BLaER1 (cell line): ENCODE data around the gene KRT13.

Experiments
- H3K27ac ChIP-seq: shearing (Covaris generic); formaldehyde crosslinking; 2 replicates; pipeline ENCODE4 v1.8.1; 2022
- H3K27me3 ChIP-seq: shearing (Covaris generic); formaldehyde crosslinking; 2 replicates; pipeline ENCODE4 v1.8.1; 2022
- H3K36me3 ChIP-seq: shearing (Covaris generic); formaldehyde crosslinking; 2 replicates; pipeline ENCODE4 v1.8.1; 2022
- H3K4me1 ChIP-seq: shearing (Covaris generic); formaldehyde crosslinking; 2 replicates; pipeline ENCODE4 v1.8.1; 2022
- H3K4me2 ChIP-seq: shearing (Covaris generic); formaldehyde crosslinking; 2 replicates; pipeline ENCODE4 v1.8.1; 2022
- H3K4me3 ChIP-seq: shearing (Covaris generic); formaldehyde crosslinking; 2 replicates; pipeline ENCODE4 v1.8.1; 2022
- H3K9ac ChIP-seq: shearing (Covaris generic); formaldehyde crosslinking; 2 replicates; pipeline ENCODE4 v1.8.1; 2022
- H3K9me3 ChIP-seq: shearing (Covaris generic); formaldehyde crosslinking; 2 replicates; pipeline ENCODE4 v1.8.1; 2022
- H4K20me1 ChIP-seq: shearing (Covaris generic); formaldehyde crosslinking; 2 replicates; pipeline ENCODE4 v1.8.1; 2022
- Cebpa-rat ChIP-seq: shearing (Covaris generic); IDR thresholded peaks from 2 replicates; pipeline ENCODE4 v1.8.1; 2022

The KRT13 gene

GRCh38 chr17:41510251-41511065 lies 5.0 kb upstream of the KRT13 start:
- no peak for TF ChIP-seq Cebpa-rat
- Histone ChIP-seq H4K20me1 (no peaks in the 10 kb centered on the region), H3K9me3 (no peaks in the 10 kb centered on the region), H3K27me3 (no peaks in the 10 kb centered on the region), H3K9ac (no peak overlapping the region), H3K4me3 (no peak overlapping the region), H3K27ac (no peak overlapping the region), H3K4me2 (no peak overlapping the region), H3K36me3 (no peaks in the 10 kb centered on the region), H3K4me1 (no peaks in the 10 kb centered on the region)

- H4K20me1 ChIP-seq: no peaks in the 10 kb centered on the region
- no peak overlapping the region for H3K4me2 ChIP-seq
- H3K9me3 ChIP-seq: no peaks in the 10 kb centered on the region
- no peaks in the 10 kb centered on the region for H3K36me3 ChIP-seq
- no peak overlapping the region for H3K27ac ChIP-seq
- no peaks in the 10 kb centered on the region for H3K4me1 ChIP-seq
- no peak for TF ChIP-seq Cebpa-rat
- H3K4me3 ChIP-seq: no peak overlapping the region
- no peaks in the 10 kb centered on the region for H3K27me3 ChIP-seq
- no peak overlapping the region for H3K9ac ChIP-seq
Measured at GRCh38 chr17:41507315-41507880, 2.0 kb upstream of the KRT13 start.

GRCh38 chr17:41505809-41506767 lies 676 bp upstream of the KRT13 start:
- no peaks in the 10 kb centered on the region for H3K9me3 ChIP-seq
- no peak overlapping the region for H3K4me2 ChIP-seq
- no peak overlapping the region for H3K27ac ChIP-seq
- no peak overlapping the region for H3K4me3 ChIP-seq
- no peaks in the 10 kb centered on the region for H3K27me3 ChIP-seq
- no peaks in the 10 kb centered on the region for H3K36me3 ChIP-seq
- no peaks in the 10 kb centered on the region for H4K20me1 ChIP-seq
- H3K4me1 ChIP-seq: peaks cover 7% of the 10 kb centered on the region
- H3K9ac ChIP-seq: no peak overlapping the region
- TF ChIP-seq Cebpa-rat: no peak

GRCh38 chr17:41504246-41504977 lies 1.0 kb downstream of the KRT13 start:
- Histone ChIP-seq H3K9ac (no peak overlapping the region), H4K20me1 (no peaks in the 10 kb centered on the region), H3K4me3 (no peak overlapping the region), H3K4me1 (peaks cover 7% of the 10 kb centered on the region), H3K36me3 (no peaks in the 10 kb centered on the region), H3K27me3 (no peaks in the 10 kb centered on the region), H3K27ac (no peak overlapping the region), H3K9me3 (no peaks in the 10 kb centered on the region), H3K4me2 (no peak overlapping the region)
- TF ChIP-seq Cebpa-rat: no peak

GRCh38 chr17:41503202-41503601 lies 2.2 kb downstream of the KRT13 start:
- Histone ChIP-seq H3K9ac (no peak overlapping the region), H3K27me3 (no peaks in the 10 kb centered on the region), H3K4me1 (peaks cover 7% of the 10 kb centered on the region), H3K4me3 (no peak overlapping the region), H3K9me3 (no peaks in the 10 kb centered on the region), H3K27ac (no peak overlapping the region), H3K36me3 (no peaks in the 10 kb centered on the region), H4K20me1 (no peaks in the 10 kb centered on the region), H3K4me2 (no peak overlapping the region)
- TF ChIP-seq Cebpa-rat: no peak

- Histone ChIP-seq H3K4me3 (no peak overlapping the region), H3K4me1 (peaks cover 24% of the 10 kb centered on the region), H3K9ac (no peak overlapping the region), H3K9me3 (no peaks in the 10 kb centered on the region), H3K27me3 (no peaks in the 10 kb centered on the region), H3K36me3 (no peaks in the 10 kb centered on the region), H3K4me2 (no peak overlapping the region), H4K20me1 (no peaks in the 10 kb centered on the region), H3K27ac (no peak overlapping the region)
- TF ChIP-seq Cebpa-rat: no peak
Measured at GRCh38 chr17:41500131-41500911, 5.1 kb downstream of the KRT13 start.

GRCh38 chr17:41499714-41500113 lies 5.7 kb downstream of the KRT13 start:
- no peaks in the 10 kb centered on the region for H4K20me1 ChIP-seq
- H3K27me3 ChIP-seq: no peaks in the 10 kb centered on the region
- peaks cover 24% of the 10 kb centered on the region for H3K4me1 ChIP-seq
- H3K4me2 ChIP-seq: no peak overlapping the region
- TF ChIP-seq Cebpa-rat: no peak
- no peaks in the 10 kb centered on the region for H3K36me3 ChIP-seq
- no peaks in the 10 kb centered on the region for H3K9me3 ChIP-seq
- H3K9ac ChIP-seq: no peak overlapping the region
- H3K27ac ChIP-seq: no peak overlapping the region
- no peak overlapping the region for H3K4me3 ChIP-seq

- H3K36me3 ChIP-seq: no peaks in the 10 kb centered on the region
- no peak for TF ChIP-seq Cebpa-rat
Measured at GRCh38 chr17:41498276-41498675, 7.1 kb downstream of the KRT13 start.

More at GRCh38 chr17:41498276-41498675, 7.1 kb downstream of the KRT13 start:
- H3K4me3 ChIP-seq: no peak overlapping the region
- H3K9ac ChIP-seq: no peak overlapping the region
- no peak overlapping the region for H3K27ac ChIP-seq
- no peak overlapping the region for H3K4me2 ChIP-seq
- H3K9me3 ChIP-seq: no peaks in the 10 kb centered on the region
- peaks cover 24% of the 10 kb centered on the region for H3K4me1 ChIP-seq
- H3K27me3 ChIP-seq: no peaks in the 10 kb centered on the region
- H4K20me1 ChIP-seq: no peaks in the 10 kb centered on the region
